AG04450 (cell line): Measurements from ENCODE around the gene TTC28. TPM values are rescaled to one million over a fixed set of nuclear protein-coding genes. Genes with fewer than 3 reads are reported as not detected.

Experiments used
- CTCF ChIA-PET: fragments of 300-600, 350-600 bp; formaldehyde crosslinking; extraction: SDS; loops from one replicate; lab custom pipeline; 2022; ENCODE audit warnings: antibody characterized with exemption, inconsistent platforms; lab: Charles Lee
- POLR2A ChIA-PET: fragments of 350-600 bp; formaldehyde crosslinking; extraction: SDS; loops from one replicate; lab custom pipeline; 2021; ENCODE audit warnings: antibody characterized with exemption, inconsistent platforms; lab: Yijun Ruan, JAX
- DNase-seq: peaks from one replicate; pipeline ENCODE4 v3.0.0-alpha.2; 2011; ENCODE audit warnings: low read depth, low spot score
- H3K27ac ChIP-seq: one replicate; pipeline ENCODE4 v1.5.1; 2012; ENCODE audit warnings: low read depth, low read length, control low read depth
- H3K27me3 ChIP-seq: one replicate; pipeline ENCODE4 v1.6.0; 2012; ENCODE audit warnings: low read length; ENCODE audit not compliant: control insufficient read depth, insufficient read depth
- H3K4me3 ChIP-seq: 2 replicates; pipeline ENCODE4 v1.5.1; 2011; ENCODE audit warnings: mild to moderate bottlenecking, low read depth, low read length, control low read depth
- H3K9me3 ChIP-seq: 2 replicates; pipeline ENCODE4 v1.5.1; 2012; ENCODE audit warnings: low read length; ENCODE audit not compliant: control insufficient read depth, insufficient read depth
- polyA plus RNA-seq: library from polyadenylated mRNA; depleted of rRNA; stranded (reverse); fragments of >200 nt; gene quantifications from 2 replicates; pipeline ENCODE4 v1.2.3, GENCODE V29; 2011
- TF ChIP-seq, protein P1 (sequence below): IDR thresholded peaks from 2 replicates; pipeline ENCODE4 v1.5.1; 2011; ENCODE audit warnings: low read depth, low read length, control low read depth, inconsistent platforms

TTC28 gene
- polyA plus RNA-seq, 1 experiment = 11.2 TPM

DNA sequence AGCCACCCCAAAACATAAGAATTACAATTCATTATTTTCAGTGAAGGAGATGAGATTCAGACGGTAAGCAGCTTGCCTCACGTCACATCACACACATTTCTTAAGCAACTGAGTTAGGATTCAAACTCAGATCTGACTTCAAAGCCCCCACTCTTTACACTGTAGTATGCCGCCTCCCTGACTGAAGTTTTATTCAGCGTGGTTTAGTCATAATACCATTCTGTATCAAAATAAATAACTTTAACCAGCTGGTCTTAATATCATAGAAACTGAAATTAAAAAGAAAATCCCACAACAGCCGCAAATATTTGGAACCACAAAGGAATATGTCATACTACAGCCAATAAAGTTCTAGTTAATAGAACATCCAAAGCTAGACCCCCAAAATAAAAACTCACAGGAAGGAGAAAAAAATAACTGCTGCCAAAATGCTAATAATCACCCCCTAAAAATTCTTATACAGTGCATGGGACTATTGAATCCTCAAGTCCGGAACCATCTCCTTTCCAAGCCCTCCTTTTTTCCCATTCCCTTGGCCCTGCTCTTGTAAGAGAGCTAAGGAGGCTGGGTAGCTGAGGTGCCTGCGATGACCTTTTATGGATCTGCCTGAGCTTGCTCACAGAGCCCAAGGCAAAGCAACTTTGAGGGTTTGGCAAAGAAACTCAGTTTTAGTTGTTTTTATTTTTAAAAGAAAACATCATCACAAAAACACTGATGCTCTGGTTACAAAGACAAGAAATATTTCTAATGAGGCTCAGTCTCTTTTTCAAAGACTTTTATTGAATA lies 334.5 kb downstream of the TTC28 start:
- no peak for DNase-seq
- H3K27me3 ChIP-seq = no peaks in the 10 kb centered on the region
- no peak overlapping the region for H3K4me3 ChIP-seq
- POLR2A ChIA-PET = no interaction called here
- H3K27ac ChIP-seq = no peak overlapping the region
- CTCF ChIA-PET = interaction anchor here (0.6 kb wide), 1 partner anchor 71 kb away, joined by 5 read pairs; no protein-coding TSS in a partner anchor
- no peaks in the 10 kb centered on the region for H3K9me3 ChIP-seq
- TF ChIP-seq, protein P1, sequence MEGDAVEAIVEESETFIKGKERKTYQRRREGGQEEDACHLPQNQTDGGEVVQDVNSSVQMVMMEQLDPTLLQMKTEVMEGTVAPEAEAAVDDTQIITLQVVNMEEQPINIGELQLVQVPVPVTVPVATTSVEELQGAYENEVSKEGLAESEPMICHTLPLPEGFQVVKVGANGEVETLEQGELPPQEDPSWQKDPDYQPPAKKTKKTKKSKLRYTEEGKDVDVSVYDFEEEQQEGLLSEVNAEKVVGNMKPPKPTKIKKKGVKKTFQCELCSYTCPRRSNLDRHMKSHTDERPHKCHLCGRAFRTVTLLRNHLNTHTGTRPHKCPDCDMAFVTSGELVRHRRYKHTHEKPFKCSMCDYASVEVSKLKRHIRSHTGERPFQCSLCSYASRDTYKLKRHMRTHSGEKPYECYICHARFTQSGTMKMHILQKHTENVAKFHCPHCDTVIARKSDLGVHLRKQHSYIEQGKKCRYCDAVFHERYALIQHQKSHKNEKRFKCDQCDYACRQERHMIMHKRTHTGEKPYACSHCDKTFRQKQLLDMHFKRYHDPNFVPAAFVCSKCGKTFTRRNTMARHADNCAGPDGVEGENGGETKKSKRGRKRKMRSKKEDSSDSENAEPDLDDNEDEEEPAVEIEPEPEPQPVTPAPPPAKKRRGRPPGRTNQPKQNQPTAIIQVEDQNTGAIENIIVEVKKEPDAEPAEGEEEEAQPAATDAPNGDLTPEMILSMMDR = no peak

DNA sequence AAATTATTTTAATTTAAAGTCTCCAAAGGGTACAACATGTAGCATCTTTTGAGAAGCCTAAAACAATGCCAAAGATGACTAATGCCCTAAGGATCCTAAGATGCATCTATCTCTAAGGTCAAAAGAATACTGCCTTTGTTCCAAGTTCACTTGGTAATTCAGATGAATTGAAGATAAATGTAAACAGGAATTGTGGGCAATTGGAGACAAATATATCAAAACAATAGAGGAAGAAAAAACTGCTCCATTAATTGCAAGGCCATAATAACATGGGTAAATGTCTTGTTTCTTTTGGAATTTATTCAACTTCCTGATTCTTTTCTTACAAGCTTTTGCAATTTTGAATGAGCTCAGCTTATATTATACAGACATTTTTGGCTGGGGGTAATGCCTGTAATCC lies 338.6 kb downstream of the TTC28 start:
- no peak for DNase-seq
- Histone ChIP-seq H3K9me3 (peaks cover 3% of the 10 kb centered on the region; the same call in 1 of the 2 replicates), H3K27ac (no peak overlapping the region), H3K4me3 (no peak overlapping the region), H3K27me3 (no peaks in the 10 kb centered on the region)
- ChIA-PET CTCF (no interaction called here), POLR2A (no interaction called here)
- TF ChIP-seq, protein P1 = no peak

DNA sequence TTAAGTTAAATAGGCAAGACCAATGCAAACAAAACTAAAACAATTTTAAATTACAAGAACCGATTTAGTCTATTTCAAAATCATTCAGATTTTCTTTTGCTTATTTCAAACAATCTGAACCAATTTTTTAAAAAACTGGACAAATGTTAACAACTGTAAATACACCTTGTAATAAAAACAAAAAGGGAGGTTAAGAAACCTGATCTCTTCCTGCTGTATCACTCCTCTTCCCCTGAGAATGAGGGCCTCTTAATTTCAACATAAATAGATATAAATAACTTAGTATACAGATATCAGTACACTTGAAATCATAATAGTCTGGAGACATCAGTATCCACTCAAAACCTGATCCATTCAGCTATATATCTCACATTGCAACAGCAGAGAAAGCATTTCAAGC lies 346.6 kb downstream of the TTC28 start:
- ChIA-PET CTCF (interaction anchor here (0.8 kb wide), 1 partner anchor 281 kb away, joined by 3 read pairs; no protein-coding TSS in a partner anchor), POLR2A (no interaction called here)
- H3K9me3 ChIP-seq = no peaks in the 10 kb centered on the region
- H3K27ac ChIP-seq = no peak overlapping the region
- DNase-seq = no peak
- H3K27me3 ChIP-seq = no peaks in the 10 kb centered on the region
- TF ChIP-seq, protein P1 = no peak
- no peak overlapping the region for H3K4me3 ChIP-seq

DNA sequence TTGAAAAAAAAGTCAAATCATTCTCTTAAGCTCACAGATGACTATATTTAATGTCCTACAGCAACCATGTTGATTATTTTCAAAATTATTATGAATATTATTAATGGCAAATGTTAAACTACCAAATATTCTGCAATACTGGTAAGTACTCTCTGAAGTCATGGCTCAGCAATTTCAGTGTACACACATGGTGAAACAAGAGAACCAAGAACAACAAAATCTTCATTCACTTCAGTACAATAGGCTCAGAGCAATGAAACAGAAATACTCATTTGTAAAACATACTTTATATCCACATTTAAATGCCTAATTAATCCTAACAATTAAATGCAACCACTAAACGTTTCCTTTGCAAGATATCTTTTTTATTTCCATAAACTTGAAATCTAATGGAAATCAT lies 347.2 kb downstream of the TTC28 start:
- ChIA-PET CTCF (interaction anchor here (1.2 kb wide), 1 partner anchor 281 kb away, joined by 3 read pairs; no protein-coding TSS in a partner anchor), POLR2A (interaction anchor here (0.8 kb wide), 1 partner anchor 15 kb away, joined by 4 read pairs; no protein-coding TSS in a partner anchor)
- TF ChIP-seq, protein P1 = no peak
- Histone ChIP-seq H3K27me3 (no peaks in the 10 kb centered on the region), H3K27ac (no peak overlapping the region), H3K9me3 (no peaks in the 10 kb centered on the region), H3K4me3 (no peak overlapping the region)
- no peak for DNase-seq

DNA sequence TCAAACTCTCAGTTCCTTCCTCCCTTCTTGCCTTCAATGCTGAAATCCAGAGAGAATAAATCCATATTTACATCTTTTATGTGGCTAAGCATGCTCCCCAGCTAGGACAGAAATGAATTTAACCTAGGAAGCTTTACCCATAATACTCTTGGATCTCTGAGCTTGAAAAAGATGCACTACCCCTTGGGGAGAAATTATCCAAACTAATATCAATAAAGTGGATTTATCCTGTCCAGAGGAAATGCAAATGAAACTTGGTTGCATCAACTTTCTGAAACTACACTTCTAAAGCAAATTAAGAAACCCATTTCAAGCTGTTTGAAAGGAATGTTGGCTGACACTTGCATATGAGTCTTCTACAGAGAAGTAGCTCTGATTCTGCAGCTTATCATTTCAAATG lies 347.9 kb downstream of the TTC28 start:
- TF ChIP-seq, protein P1 = no peak
- no peak for DNase-seq
- Histone ChIP-seq H3K9me3 (no peaks in the 10 kb centered on the region), H3K27ac (no peak overlapping the region), H3K27me3 (no peaks in the 10 kb centered on the region), H3K4me3 (no peak overlapping the region)
- CTCF ChIA-PET = interaction anchor here (1.2 kb wide), 1 partner anchor 280 kb away, joined by 3 read pairs; no protein-coding TSS in a partner anchor
- POLR2A ChIA-PET = interaction anchor here (0.8 kb wide), 1 partner anchor 16 kb away, joined by 4 read pairs; no protein-coding TSS in a partner anchor
